ENCODE measurements around the gene DNAH3.
"Not testable (repeated sequence)": the region's sequence is repeated elsewhere in the genome, so short reads cannot be mapped to it uniquely, and the experiment has no call there.

Gene DNAH3, protein sequence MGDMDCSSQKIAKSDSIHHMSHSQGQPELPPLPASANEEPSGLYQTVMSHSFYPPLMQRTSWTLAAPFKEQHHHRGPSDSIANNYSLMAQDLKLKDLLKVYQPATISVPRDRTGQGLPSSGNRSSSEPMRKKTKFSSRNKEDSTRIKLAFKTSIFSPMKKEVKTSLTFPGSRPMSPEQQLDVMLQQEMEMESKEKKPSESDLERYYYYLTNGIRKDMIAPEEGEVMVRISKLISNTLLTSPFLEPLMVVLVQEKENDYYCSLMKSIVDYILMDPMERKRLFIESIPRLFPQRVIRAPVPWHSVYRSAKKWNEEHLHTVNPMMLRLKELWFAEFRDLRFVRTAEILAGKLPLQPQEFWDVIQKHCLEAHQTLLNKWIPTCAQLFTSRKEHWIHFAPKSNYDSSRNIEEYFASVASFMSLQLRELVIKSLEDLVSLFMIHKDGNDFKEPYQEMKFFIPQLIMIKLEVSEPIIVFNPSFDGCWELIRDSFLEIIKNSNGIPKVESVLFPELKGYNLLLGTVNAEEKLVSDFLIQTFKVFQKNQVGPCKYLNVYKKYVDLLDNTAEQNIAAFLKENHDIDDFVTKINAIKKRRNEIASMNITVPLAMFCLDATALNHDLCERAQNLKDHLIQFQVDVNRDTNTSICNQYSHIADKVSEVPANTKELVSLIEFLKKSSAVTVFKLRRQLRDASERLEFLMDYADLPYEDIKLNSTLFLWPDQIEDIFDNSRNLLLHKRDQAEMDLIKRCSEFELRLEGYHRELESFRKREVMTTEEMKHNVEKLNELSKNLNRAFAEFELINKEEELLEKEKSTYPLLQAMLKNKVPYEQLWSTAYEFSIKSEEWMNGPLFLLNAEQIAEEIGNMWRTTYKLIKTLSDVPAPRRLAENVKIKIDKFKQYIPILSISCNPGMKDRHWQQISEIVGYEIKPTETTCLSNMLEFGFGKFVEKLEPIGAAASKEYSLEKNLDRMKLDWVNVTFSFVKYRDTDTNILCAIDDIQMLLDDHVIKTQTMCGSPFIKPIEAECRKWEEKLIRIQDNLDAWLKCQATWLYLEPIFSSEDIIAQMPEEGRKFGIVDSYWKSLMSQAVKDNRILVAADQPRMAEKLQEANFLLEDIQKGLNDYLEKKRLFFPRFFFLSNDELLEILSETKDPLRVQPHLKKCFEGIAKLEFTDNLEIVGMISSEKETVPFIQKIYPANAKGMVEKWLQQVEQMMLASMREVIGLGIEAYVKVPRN (N-terminal part only)

DNA sequence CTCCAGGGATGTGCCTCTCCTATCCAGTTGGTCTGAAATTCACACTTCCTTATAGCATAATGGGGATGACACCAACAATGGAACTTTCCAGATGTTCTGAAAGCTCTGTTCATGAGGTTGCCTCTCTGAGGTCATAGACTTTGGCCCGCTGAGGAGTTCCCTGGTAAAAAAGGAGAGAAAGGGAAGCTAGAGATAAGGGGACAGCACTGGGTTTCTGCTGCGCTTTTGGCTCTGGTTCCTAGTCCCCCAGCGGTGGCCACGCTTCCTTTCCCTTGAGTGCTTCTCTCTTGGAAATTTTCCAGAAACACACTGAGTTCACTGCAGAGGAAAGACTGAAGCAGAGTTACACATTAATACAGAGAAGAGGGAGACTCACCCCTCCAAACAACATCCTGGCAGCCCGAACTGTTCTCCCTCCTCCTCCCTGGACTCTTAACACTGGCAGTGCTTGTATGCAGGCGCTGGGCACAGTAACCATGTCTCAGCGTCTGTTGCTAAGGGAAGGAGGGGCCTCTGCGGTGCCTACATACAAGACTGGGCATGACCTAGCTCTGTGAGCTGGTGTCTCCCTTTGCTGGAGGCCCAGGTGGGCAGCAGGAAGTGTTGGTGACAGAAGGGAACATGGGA is at the start of gene DNAH3:
DNAH3 (minus strand) TSS at position 472 of the 627 bp plus-strand sequence. CDS start 527 bp downstream, outside the sequence.
- DNase-seq, result peak in 3 of 51 donors; percentile 1 to 5 (median 3)

DNA sequence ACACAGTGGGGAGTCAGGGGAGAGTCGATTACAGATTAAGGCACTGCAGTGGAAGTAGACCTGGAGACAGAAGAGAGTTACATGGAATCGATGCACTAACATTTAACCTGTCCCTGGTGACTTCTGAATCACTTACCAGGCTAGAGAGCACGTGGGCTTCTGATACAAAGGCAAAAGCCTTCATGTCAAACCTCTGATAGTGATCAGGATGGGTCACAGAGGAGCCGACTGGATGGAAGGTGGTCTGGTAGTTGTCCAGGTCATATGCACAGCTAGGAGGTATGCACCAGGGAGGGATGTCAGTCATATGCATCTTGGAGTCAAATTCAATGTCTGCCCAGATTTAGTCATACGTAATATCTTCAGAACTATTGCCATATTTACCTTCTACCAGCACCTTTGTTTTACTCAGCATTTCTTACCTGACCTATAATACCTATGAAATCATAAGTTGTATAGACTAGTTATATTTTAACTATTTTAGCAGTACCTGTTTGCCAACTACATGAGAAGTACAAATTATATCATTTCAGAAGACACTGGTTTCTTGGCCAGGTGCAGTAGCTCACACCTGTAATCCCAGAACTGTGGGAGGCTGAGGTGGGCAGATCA is 49.1 kb upstream of the DNAH3 start:
- DNase-seq, result no peak

DNA sequence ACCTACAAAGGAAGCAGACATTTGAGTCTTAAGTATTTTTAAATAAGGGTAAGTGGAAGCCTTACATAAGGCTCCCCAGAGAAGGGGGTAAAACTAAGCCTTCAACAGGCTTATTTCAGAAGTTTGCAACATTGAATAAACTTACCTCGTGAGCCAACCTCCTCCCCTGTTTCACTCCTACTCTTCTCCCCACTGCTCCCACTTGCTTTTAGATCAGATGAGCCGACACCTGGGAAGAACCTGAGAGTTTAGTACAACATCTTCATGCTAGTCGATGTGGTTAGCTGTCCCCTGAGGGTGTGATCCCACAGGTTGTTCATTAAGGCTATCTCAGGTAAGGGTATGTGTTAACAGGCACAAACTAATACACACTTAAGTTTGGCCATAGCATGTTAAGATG is 47.0 kb upstream of the DNAH3 start:
- DNase-seq, result no peak

DNA sequence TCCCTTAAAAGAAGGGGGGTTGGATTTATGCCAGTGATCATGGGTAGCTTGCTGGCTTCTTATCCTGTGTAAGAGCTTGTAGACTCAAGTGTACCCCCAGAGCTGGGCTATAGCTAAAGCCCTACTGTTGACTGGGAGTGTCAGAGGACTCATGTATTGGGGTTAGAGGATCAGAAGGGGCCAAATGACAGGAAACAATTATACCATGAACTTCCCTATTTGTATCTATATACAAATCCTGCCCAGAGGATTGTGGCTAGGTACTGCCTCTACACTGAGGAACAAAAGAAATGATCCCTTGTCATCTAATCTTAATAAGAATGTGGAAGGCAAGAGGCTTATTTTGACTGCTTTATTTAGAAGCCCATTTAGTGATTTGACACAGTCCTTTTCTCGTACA is 46.5 kb upstream of the DNAH3 start:
- DNase-seq, result no peak

DNA sequence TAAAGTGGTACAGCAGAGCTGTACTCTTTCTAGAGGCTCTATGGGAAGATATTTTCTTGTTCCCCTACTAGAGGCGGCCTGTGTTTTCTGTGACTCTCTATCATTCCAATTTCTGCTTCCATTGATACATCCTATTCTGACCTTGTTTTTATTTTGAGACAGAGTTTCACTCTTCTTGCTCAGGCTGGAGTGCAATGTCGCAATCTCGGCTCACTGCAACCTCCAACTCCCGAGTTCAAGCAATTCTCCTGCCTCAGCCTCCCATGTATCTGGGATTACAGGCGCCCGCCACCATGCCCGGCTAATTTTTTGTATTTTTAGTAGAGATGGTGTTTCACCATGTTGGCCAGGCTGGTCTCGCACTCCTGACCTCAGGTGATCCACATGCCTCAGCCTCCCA is 44.7 kb upstream of the DNAH3 start:
- not testable (repeated sequence) for DNase-seq

DNA sequence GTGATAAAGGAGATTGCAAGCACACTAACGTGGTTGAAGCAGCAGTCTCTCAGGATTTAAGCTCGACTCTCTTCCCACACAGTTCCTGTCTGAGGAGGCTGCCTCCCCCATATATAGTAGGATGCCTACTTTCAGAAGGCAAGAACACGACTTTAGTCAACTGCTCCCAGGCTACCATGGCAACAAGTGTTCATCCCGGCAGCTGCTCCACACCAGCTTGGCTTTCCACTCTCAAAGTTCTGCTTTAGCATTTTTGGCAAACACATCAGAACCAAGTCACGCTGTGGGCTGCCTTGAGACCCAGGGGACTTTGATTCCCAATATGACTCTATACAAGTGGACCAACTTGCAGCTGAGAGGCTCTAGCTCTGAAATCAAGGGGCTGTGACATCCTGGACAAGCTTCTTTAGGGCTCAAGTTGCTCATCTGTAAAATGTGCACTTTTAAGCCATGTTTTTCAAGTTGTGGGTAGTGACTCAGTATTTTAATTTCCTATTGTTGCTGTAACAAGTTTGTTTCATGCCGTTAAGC is 44.2 kb upstream of the DNAH3 start:
- peak in 11 of 51 donors; percentile 0 to 51 (median 3) for DNase-seq

DNA sequence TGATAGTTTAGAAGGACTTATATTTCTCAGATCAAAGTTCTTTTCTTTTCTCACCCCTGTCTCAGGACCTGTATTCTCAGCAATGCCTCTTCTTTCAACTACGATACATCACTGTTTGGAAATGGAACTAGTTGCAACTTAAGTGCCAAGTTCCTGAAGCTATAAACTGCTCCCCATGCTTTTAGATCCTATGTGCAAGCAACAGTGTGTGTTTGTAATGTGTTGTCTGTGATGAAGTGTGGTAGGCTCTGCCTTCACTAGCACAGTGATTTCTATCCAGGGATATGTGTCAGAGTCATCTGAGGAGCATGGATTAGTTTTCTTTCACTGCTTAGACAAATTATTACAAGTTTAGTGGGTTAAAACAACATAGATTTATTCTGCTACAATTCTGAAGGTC is 42.3 kb upstream of the DNAH3 start:
- no peak for DNase-seq

DNA sequence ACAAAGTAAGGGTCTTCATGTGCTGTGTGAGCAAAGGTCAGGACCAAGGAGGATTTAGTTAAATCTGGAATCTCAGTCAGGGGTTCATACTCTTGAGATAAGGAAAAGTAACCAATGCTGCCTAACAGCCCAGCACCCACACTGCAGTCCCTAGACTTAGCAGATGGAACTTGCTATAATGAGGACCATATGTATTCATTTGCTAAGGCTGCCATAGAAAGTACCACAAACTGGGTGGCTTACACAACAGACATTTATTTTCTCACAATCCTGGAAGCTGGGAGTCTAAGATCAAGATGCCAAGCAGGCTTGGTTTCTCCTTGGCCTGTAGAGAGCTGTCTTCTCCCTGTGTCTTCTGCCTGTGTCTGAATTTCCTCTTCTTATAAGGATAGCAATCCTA is 40.0 kb upstream of the DNAH3 start:
- DNase-seq, result no peak

DNA sequence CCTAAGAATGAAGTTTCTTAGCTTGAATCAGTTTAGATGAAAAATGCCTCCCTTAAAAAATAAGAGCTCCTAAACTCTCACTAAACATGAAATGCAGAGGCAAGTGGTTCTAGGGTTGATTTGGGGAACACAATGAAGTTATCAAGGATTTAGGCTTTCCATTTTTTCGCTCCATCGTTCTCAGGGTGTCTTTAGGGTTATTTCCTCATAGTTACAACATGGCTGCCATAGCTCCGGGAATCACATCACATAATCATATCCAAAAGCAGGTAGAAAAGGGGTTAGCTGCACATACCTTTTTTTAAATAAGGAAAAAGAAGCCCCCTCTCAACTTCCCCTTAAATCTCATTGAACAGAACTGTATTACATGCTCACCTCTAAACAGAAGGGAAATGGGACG is 39.4 kb upstream of the DNAH3 start:
- DNase-seq, result no peak

DNA sequence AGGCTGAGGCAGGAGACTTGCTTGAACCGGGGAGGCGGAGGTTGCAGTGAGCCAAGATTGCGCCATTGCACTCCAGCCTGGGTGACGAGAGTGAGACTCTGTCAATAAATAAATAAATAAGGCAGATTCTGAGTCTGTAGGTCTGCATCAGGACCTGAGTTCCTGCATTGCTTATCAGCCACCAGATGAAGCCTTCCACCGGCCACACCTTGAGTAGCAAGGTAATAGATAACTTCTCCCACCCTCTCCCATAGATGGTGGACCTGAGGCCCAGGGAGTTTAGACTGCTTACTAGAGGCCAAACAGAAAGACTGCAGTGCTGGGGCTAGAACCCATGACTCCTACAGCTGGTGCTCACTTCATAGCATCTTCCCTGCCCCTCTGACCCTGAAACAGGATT is 38.7 kb upstream of the DNAH3 start:
- no peak for DNase-seq

DNA sequence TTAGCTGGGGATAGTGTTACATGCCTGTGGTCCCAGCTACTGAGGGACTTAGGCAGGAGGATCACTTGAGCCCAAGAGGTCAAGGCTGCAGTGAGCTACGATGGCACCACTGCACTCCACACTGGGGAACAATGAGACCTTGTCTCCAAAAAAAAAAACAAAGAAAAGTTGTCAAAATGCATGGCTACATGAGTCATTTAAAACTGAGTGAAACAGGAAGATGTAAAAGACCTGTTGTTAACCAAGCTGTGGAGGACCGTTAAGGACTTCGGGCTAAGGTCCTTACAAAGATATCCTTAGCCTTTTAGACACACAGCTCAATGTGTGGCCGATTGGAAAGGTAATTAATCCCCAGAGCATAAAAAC is 35.7 kb upstream of the DNAH3 start:
- DNase-seq, result no peak

DNA sequence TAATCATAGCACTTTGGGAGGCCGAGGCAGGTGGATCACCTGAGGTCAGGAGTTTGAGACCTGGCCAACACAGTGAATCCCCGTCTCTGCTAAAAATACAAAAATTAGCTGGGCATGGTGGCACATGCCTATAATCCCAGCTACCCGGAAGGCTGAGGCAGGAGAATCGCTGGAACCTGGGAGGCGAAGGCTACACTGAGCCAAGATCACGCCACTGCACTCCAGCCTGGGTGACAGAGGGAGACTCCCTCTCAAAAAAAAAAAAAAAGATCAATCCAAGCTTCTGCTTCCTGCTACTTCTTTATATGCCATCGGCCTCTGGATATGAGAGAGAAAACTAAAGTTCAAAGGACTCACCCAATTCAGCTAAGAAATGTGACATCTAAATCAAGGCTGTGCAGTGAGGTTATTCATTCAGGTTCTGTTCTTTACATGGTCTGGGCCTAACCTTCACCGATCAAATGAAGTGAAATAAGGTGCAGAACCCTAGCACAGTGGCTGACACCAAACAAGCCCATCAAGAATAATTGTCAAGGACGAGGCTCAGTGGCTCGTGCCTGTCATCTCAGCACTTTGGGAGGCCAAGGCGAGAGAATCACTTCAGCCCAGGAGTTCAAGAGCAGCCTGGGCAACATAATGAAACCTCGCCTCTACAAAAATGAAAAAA is 35.1 kb upstream of the DNAH3 start:
- no peak for DNase-seq

DNA sequence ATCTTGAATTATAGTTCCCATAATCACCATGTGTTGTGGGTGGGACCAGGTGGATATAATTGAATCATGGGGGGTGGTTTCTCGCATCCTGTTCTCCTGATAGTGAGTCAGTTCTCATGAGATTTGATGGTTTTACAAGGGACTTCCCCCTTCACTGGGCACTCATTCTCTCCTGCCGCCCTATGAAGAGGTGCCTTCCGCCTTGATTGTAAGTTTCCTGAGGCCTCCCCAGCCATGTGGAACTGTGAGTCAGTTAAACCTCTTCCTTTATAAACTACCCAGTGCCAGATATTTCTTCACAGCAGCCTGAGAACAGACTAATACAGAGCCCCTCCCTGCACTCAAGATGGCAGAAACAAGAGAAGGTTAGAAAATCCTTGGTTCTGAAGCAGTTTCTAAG is 34.2 kb upstream of the DNAH3 start:
- DNase-seq, result no peak

DNA sequence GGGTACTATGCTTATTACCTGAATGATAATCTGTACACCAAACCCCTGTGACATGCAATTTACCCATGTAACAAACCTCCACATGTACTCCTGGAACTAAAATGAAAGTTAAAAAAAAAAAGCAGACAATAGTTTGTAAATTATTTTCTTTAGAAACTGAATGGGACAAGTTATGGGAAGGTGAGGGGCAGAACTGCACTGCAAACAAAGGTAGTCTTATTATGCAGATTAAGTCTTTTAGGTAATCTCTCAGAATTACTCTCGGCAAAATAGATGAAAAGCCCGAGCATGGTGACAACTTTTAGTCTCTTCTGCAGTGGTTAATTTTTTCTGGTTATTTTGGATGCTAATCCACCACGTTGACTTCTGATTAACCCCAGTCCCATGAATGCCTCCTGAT is 33.3 kb upstream of the DNAH3 start:
- no peak for DNase-seq

DNA sequence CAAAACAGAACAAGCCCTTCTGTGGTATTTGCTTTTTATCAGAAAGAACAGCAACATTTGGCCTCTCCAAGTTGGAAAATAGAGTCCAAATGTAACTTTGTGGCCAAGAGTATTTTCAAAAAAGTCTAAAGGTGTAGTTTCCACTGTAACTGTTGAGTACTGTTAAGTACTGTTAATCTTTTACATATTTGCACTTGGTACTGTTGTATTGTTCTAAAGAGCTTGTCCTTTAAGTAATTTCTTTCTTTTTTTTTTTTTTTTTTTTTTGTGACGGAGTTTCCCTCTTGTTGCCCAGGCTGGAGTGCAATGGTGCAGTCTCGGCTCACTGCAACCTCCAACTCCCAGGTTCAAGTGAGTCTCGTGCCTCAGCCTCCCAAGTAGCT is 29.3 kb upstream of the DNAH3 start:
- no peak for DNase-seq

DNA sequence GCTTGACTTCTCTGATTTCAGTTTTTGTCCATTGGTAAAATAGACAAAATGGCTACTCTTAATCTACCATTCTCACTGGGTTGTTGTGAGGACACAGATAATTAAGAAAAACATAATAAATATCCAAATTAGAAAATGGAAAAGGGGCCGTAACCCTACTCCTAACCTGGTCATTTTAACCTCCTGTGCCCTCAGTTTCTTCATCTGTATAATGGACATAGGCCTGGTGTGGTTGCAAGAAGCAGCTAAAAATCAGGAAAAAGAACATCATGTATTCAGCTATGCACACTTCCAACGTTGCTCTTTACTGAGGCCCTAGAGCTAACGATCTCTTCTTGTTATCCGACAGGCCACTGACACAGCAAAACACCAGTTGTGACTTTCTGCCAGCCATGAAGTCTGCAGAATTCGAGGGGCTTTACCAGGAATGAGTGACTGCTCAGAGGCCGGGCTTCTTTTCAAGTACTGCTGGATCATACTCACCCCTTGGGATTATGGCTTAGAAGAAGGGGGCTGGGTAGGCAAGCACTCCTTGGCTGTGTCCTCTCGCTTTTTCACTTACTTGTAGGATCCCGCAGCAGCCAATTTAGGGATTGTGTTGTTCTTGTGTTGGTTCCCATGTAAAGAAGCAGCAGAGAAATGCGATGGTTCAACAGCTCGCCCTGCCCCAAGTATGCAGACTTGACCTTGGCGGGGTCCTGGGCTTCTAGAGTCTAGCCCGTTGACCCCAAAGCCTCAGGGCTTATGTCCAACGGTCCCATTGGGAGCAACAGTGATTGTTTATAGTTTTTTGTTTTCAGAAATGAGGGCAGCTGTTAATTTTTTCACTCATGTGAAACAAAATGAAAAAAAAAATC is 28.7 kb upstream of the DNAH3 start:
- DNase-seq, result no peak

DNA sequence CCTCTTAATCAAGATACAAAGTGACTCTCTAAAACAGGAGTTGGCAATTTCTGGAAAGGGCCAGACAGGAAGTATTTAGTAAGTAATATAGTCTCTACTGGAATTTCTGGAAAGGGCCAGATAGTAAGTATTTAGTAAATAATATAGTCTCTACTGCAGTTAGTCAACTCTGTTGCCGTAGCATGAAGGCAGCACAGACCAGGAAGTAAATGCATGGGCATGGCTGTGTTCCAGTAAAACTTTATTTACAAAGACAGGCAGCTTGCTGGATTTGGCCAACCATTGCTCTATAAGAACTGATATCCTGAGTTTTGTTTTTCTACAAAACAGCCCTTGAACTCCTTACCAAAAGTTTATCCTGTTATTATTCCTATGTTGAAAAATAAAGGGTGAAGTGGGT is 24.8 kb upstream of the DNAH3 start:
- no peak for DNase-seq

DNA sequence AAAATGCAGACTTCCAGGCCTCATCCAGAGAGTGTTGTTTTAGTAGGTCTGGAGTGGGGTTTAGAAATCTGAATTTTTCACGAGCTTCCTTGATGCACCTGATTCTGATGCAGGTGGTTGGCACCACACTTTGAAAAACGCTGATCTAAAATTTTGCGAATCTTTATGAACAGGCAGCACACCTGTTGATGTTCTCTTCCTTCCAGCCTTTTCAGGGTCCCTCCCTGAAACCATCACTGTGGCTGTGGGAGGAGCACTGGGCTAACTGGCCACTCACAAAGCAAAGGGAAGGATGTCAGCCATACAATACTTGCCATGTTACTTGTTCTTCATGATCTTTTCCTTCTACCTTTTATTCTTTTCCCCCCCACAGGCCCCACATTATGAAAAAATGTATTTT is 22.0 kb upstream of the DNAH3 start:
- DNase-seq, result no peak

DNA sequence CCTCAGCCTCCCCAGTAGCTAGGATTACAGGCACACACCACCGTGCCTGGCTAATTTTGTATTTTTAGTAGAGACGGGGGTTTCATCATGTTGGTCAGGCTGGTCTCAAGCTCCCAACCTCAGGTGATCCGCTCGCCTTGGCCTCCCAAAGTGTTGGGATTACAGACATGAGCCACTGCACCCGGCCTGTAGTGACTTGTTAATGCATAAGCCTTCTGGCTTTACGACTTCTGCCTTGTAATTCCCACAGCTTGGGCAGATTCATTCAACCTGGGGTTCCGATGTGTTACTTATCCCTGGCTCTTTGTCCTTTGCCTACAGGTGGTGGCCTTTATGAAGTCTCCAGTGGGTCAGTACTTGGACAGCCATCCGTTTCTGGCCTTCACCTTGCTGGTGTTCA is 19.5 kb upstream of the DNAH3 start:
- not testable (repeated sequence) for DNase-seq
